IPS DF 19.7 (cell line): Measurements from ENCODE around the gene SIGLEC12.
"Not testable (repeated sequence)": the region's sequence is repeated elsewhere in the genome, so short reads cannot be mapped to it uniquely, and the experiment has no call there.

Experiments
- DNase-seq: peaks from one replicate; pipeline ENCODE4 v3.0.0-alpha.2; 2013; ENCODE audit warnings: low read depth, low spot score

Gene SIGLEC12

DNA sequence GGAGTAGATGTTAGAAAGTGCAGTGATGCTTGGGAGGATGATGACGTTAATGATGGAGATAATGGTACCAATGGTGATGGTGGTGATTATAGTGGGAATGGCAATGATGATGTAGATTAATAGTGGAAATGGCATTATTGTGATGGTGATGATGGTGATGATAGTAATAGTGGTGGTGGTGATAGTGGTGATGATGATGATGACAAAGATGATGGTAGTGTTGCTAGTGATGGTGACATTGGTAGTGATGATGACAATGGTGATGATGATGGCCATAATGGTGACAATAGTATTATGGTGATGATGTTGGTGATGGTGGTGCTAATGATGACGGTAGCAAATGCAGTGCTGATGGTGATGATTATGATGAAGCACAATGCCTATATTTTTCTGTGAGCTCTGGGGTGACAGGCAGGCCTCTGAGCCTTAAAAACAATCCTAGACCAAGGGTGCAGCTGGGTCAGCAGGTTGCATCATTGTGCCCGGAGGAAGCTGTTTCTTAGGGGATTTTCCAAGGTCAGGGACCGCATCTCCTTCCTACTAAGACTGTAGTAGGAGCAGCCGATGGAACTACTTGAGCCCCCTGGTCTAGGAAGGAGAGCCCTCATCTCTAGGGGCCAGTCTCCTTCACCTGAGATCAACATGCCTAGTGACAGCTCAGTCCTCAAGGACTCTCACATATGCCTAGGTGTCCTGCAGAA is 15.5 kb downstream of the SIGLEC12 start:
- no peak for DNase-seq

DNA sequence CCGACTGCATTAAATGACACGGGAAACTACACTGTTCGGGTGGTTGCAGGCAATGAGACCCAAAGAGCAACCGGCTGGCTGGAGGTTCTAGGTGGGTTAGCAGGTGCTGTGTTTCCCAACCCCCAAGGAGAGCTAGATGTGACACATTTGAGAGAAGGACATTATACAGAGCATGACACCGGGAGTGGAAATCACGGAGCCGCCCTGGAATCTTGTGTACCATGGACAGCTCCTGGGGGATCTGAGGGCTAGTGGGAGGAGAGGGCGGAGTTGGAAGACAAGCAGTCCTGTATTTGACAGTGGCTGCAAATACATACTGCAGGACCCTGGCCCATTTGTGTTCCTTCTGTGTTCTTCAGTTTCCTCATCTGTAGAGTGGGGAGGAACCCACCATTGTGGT is 21.0 kb downstream of the SIGLEC12 start:
- no peak for DNase-seq

DNA sequence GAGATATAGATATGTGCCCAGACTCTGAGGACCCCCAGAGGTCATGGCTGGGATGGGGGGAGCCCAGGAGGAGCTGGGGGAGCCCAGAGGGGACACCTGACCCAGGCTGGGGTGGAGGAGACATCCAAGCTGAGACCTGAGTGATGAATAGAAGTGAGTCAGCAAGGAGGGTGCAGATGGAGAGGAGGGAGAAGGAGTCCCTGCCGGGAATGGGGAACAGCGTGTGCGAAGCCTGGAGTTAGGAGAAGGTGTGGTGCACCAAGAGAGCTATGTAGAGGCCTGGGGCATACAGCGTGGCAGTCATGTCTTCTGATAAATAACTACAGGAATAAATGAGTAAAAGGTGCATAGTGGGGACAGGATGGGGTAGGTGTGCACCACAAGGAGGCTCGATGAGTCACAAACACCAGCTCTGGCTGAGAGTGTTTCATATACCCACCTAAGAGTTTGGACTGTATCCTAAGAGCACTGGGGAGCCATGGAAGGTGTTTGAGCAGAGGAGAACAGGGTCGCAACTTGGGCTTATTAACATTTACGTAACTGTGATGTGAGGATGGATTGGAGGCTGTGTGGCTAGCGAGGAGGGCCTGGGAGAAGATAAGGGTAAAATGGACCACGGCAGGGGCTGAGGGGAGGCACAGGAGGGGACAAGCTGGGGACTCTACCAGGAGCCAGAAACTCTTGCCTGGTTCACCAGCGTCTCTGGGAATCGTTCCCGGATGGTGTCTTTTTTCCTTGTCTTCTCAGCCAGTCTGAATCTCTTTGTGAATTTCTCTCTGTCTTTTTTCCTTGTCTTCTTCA is 21.9 kb downstream of the SIGLEC12 start:
- no peak for DNase-seq

DNA sequence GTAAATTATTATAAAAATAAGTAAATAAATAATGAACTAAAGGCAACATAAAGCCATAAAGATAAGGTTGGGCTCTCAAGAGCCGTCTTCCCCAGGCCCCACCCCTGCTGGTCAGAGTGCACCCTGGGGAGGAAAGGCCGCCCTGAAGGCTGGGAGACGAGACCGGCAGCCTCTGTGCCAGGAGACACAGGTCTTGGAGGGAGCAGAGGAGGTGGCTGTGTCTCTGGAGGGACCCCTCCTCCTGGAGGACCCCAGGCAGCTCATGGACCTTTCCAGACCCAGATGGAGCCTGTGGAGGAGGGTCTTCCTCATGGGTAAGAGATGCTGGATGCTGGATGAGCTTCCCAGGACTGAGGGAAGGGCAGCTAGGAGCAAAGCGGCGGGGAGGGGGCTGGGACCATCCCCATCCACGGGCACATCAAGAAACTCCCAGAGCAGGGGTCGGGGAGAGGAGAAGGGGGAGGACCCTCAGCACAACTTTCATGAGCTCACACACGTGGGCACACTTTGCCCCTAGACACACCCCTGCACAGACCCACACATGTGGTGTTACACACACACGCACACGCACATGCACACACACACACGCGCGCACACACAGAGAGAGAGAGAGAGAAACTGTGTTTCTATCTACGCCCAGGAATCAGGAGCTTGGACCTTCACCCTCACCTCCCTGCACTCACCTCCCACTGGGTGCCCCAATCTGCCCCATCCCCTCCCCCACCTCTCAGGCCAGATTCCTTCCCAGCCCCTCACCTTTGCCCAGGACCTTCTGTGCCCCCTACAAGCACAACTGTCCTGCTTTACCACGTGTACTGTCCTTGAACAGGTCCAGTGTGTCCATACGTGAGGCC is 23.0 kb downstream of the SIGLEC12 start, which contains the start of gene CEACAM18:
Gene CEACAM18, plus strand, starts transcription at position 159 of the 854 bp plus-strand sequence.
- DNase-seq: no peak

DNA sequence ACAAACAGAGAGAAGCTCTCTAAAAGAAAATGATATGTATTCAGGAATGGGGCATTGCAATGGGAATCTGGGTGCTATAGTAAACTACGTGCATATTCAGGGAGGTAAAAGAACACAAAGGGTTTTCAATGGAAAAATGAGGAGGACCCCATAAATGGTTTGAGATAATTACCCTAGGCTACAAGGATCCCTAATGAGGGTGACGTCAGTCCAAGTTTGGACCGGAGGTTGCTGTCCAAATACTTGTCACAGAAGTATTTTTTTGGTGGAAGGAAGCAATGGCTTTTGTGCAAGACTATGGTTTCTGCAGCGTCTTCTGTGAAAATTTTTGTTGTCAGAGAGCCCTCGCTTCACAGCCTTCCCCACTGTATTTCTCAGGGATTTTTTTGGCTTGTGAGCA is 24.3 kb downstream of the SIGLEC12 start:
- no peak for DNase-seq

DNA sequence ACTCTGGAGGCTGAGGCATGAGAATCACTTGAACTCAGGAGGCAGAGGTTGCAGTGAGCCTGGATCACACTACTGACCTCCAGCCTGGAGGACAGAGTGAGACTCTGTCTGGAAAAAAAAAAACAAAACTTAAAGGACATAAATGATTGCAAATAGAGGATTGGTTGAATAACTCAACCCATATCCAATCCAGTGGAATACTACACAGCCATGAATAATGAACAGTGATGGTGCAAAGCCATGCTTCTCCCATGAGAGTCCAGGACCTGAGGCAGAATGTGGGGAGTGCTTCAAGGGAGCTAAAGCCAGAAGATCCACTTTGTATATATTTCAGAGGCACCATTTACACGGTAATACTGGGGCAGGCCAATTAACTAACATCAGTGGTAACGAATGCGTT is 25.4 kb downstream of the SIGLEC12 start:
- DNase-seq: no peak

DNA sequence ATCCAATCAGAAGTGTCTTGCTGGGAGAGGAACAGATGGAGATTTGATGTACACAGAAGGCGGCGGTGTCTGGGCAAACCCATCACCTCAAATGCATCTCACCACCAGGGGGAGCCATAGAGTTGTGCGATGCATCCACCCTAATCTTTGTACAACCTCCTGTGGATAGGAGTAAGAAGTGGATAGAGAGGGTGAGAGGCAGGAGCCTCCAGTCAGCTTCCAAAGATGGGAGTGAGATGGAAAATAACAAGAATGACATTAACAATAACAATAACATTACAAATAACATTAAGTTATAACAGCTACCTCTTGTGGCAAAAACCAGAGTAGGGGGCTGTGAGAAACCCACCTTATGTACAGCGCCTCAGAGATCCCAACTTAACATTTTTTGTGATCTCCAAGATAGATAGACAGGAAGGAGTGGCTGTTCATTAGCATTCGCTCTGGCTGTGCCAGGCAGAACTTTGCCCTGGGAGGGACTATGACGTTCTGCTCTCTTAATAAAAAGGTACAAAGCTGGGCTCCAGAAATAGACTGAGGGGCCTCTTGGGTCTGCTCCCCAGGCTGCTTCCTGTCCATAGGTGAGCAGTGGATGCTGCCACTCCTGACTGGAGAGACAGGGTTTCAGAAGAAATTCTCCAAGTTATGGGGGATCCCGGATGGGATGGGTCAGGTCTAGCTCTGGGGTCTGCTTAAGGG is 28.4 kb downstream of the SIGLEC12 start:
- DNase-seq: peak; percentile 25

DNA sequence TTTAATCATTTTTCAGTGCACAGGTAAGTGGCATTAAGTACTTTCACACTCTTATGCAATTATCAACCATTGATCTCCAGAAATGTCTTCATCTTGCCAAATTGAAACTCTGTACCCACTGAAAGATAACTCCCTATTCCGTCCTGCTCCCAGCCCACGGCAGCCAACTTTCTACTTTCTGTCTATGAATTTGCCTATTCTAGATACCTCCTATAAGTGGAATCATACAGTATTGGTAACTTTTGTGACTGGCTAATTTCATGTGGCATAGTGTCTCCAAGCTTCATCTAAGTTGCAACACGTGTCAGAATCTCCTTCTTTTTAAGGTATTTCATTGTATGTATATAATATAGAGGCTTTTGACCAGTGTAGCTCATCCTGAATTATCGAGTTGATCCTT is 29.0 kb downstream of the SIGLEC12 start:
- no peak for DNase-seq

DNA sequence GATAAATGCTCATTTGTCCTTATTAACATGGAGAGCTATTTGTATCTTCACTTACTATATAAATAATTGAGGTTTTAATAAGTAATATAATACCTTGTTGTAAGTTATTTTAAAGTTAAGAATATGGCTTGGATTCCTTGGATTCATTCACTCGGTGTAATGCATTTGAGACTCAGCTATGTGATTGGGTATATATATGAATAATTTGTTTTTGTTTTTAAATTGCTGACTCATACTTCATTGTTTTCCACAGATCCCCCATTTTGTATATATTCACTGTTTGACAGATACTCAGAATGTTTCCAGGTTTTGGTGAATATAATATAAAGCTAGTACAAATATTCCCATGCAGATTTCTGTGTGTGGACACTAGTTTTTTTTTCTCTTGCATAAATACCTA is 30.1 kb downstream of the SIGLEC12 start:
- no peak for DNase-seq

DNA sequence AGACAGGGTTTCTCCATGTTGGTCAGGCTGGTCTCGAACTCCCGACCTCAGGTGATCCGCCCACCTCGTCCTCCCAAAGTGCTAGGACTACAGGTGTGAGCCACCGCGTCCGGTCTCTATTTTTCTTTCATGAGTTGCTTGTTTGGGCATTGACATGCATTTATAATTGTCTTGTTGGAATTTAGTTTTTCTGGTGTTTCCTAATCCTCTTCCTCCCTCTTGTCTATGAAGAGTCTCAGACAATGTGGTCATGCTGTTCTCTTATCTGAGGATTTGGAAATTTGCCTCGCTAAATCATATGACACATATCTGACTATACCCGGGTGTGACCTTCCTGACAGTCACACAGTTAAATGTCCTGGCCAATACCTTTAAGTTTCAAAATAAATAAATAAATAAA is 30.6 kb downstream of the SIGLEC12 start:
- DNase-seq: no peak

DNA sequence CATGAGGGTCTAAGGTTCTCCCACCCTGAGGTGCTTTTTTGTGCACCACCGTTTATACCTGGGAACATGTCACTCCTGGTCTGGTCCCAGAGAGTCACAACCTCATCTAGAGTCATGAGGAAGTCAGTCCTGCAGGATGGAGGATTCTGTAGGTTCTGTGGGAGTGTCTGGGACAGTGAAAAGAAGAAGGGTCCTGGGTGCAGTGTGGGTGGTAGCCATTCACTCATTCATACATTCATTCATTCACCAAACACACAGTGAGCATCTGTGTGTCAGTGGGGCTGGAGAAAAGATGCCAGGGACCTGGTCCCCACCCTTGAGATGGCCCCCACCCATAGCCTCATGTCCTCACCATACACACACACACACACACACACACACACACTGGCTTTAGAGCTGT is 32.0 kb downstream of the SIGLEC12 start:
- DNase-seq: no peak

DNA sequence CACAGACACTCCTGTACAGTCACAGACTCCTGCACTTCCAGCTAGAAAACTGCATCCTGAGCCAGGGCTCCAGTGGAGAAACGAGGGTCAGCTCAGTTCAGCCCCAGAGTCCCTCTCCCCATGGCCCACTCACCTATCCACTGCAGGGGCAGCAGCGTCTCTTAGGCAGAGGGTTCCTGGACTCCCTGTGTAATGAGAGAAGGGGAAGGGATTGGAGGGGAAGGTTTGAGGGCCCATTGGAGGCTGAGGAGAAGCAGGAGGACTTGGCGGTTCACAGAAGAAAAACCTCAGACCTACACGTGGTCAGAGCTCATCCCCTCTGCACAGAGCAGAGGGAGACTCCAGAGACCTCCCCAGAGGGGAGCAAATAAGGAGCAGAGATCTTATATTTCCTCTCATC is 32.4 kb downstream of the SIGLEC12 start:
- no peak for DNase-seq

DNA sequence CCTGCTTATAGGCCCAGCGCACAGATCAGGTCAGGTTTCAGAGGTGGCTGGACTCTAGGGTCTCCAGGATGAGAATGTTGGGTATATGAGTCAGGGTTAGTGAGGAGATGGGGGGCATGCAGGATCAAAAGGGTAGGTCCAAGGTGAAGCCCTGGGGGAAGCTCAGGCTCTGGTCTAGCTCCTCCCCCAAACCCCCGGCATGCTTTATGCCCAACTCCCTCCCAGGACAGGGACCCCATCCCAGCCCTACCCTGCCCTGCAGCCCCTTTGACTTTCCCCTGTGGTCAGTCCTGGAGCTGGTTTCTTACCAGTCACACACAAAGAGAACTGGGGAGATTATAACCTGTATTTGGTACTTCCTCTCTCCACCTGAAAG is 33.1 kb downstream of the SIGLEC12 start:
- no peak for DNase-seq

DNA sequence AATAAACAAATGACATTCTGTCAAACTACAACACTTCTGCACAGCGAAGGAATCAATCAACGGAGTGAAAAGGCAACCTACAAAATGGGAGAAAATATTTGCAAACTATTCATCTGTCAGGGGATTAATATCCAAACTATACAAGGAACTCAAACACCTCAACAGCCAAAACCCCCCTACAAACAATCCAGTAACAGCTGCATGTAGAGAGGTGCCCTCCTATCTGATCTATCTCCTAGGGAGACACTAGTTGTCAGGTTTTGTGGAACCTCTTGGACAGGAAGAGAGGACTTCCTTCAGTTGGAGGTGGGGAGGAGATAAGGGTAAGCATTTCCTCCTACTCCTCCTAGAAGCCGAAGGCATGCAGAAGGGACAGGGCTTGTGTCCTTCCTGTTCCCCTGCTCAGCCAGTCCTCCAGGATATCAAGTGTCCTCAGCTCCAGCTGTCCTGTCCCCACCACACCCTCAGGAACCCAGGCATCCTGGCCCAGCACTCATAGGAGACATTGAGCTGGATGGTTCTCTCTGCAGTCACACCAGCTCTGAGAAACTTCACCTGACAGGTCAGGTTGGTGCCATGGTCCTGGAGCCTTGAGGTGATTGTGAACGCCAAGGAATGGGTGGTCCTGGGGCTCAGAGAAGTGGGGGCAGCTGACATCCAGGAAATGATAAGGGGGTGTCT is 33.6 kb downstream of the SIGLEC12 start:
- no peak for DNase-seq

DNA sequence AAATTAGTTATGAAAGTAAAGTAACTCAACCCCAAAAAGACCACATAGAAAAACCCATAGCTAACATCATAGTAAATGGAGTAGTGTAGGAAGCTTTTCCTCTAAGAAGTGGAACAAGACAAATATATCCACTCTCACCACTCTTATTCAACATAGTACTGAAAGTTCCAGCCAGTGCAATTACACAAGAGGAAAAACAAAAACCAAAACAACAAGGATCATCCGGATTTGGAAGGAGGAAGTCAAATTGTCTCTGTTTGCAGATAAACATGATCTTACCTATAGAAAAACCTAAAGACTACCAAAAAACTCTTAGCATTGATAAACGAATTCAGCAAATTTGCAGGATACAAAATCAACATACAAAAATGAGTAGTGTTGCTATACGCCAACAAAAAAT is 34.9 kb downstream of the SIGLEC12 start:
- DNase-seq: no peak

DNA sequence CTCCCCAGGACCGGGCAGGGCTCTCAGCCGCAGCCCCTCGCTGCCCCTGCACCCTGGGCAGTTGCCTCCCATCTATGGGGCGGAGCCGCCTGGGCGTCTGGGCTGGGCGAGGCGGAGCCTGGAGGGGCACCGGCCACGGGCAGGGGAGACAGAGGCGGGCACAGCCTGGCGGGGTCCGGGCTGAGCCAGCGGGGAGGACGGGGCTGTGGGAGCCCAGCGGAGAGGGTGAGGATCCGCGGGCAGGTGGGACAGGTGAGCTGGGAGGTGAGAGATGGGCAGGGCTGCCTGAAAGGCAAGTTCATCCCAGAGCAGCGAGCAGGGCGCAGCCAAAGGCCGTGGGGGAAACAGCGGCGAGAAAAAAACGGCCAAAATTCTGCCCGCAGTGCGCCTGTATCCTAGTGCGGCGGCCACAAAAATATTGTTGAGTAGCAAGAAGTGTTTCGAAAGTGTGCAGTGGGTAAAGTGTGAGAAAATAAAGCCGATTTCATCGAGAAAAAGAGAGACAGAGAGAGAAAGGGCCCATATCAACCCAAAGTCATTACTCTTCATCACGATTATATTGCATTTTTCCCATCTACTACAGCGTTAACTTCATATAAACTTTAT is 37.5 kb downstream of the SIGLEC12 start:
- not testable (repeated sequence) for DNase-seq

DNA sequence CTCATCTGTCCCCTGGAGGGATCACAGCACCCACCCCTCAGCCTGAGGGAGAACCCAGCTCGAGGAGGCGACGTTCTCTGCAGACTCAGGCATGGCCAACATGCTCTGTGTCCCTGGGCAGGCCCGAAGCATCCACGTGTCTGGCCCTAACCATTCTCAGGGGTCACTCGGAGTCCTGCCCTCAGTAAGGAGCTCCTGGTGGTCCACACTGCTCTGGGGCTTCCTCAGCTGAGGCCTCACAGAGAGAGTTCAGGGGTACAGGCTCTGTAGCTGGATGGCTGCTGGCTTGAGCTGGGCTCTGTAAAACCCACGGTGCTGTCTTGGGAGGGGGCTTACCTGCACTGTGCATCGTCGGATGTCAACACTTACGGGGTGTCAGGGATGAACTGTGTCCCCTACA is 38.9 kb downstream of the SIGLEC12 start:
- DNase-seq: no peak

DNA sequence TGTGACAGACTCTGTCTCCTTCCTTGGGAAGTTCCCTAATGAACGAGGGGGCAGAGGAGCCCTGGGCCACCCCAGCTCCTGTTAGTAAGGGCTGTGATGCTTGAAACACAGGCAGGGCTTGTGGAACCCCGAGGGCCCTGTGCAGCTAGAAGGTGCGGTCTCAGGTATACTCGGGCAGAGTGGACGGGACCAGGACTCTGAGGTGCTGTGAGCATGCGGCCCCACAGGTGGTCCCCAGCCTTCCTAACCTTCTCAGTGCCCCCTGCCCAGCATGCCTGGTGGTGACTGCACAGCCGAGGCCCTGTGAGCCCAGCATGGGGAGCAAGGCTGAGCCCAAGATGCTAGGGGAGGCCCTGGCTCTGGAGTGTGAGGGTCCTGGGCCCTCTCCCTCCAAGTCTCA is 39.3 kb downstream of the SIGLEC12 start:
- DNase-seq: no peak

DNA sequence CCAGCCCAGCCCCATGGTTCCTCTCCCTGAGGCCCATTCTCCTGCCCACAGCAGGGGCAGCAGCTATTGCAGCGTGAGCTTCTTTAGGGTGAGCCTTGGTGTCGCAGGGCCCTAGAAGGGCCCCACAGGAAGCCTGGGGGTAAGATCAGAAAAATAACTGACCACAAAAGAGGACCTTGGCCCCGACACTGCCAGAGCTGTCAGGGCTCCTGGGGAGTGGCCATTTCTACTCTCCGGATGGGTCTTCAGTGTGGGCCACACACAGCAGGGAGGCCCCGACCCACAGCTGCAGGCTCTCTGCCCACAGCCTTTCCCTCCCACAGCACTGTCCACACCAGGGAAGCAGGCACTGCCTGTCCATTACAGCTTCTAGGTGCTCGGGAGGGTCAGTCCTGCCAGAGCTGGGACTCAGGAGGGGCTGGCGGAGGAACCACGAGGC is 39.9 kb downstream of the SIGLEC12 start:
- no peak for DNase-seq

DNA sequence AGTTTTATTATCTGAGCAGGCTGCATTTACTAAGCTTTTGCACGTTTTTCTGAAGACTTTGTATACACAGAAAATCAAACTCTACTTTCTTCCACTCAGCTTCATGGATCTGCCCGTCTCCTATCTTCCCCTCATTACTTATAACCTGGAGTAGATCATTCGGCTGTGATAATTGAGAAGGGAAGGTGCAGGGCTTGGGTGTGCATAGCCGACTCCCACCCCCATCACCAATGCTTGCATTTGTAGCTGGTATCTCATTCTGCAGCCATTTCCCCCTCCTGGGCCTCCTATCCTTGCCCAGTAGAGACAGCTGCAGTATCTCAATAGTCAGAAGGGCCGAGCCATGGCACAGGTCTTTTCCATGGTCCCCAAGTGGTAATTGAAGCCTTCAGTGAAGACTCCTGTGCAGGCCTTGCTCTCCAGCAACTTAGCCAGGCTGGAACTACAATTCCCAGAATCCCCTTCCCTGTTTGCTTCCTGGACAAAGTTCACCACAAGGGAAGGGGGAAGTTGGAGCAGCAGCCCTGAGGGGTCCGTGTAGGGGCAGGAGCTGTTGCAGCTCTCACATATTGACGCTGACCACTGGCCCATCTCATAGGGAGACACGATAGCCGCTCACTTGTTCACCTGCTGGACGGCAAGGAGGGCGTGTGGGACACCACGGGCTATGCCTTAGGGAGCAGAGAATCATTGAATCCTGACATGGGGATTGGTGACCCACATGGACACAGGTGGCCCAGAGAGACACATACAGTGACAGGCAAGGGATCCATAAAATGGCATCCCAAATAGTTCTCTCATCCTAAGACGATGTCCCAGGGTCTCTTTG is 41.2 kb downstream of the SIGLEC12 start:
- DNase-seq: peak; percentile 57
